ENCODE results near the gene RPL39L. TPM values are rescaled to one million over a fixed set of nuclear protein-coding genes. Genes with fewer than 3 reads are reported as not detected.

Gene RPL39L
- total RNA-seq, 1 experiment from 2014 or later, result 37.7 TPM

DNA sequence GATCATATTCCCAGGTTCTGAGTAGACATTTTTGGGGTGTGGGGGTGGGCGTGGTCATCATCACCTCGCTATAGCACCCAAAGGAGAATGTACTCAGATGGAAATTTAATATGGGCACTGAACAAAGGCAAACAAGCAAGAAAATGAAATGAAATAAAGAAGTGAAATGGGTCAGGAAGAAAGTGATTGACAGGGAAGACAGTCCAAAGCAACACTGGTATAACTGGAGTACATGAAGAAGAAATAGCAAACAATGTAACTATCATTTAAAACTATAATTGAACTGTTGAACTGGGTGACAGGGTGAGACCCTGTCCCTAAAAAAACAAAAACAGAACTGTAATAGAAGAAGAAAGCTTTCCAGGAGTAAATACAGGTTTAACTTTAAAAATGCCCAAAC is 24.8 kb downstream of the RPL39L start:
- ChIA-PET CTCF (interaction anchor here (2.3 kb wide), 1 partner anchor 25 kb away, joined by 18 read pairs; the partner anchor contains the start of gene RPL39L), POLR2A (interaction anchor here (0.5 to 0.6 kb wide), 2 partner anchors 25 to 286 kb away, joined by 3 to 15 read pairs; partner anchors contain the start of gene RPL39L)
- TF ChIP-seq REST (IDR thresholded peaks at IDR 0.05; ENCODE audit: insufficient read depth in 1 of 2, low read depth in 2 of 2, low read length in 1 of 2) (no peak), POLR2AphosphoS5 (IDR thresholded peaks at IDR 0.05; ENCODE audit: low read depth, low read length) (no peak), TCF7L2 (IDR thresholded peaks at IDR 0.05; ENCODE audit: low read depth, low read length) (no peak), SIN3A (IDR thresholded peaks at IDR 0.05; ENCODE audit: borderline replicate concordance, insufficient read depth, low read depth, low read length) (no peak), CTCF (IDR thresholded peaks at IDR 0.05) (no peak)
- H3K36me3 ChIP-seq (ENCODE audit: control insufficient read depth, insufficient read depth, low read length), result no peaks in the 10 kb centered on the region
- intact Hi-C loops (cut with micrococcal nuclease; ENCODE audit: unreplicated experiment), result loop anchor here (5.0 kb wide), 1 partner anchor 53 kb away; no protein-coding TSS in a partner anchor
- H3K9me3 ChIP-seq (ENCODE audit: control insufficient read depth, insufficient read depth, low read depth, low read length), result no peaks in the 10 kb centered on the region
- no peaks in the 10 kb centered on the region for H3K4me1 ChIP-seq (ENCODE audit: control insufficient read depth, insufficient read depth, low read length)
- in situ Hi-C loops (cut with HindIII; ENCODE audit: low pct_unique_long_range_greater_than_20kb, low sequenced_read_pairs), result no loop called here
- no TSS peak for BruUV-seq (replicated peaks)
- no peaks in the 10 kb centered on the region for H3K27me3 ChIP-seq (ENCODE audit: control insufficient read depth, insufficient read depth, low read length)
- no peak overlapping the region for H3K27ac ChIP-seq (ENCODE audit: low read length)
- DNase-seq (ENCODE audit: low read depth, low spot score), result no peak
- ATAC-seq, result no peak
- H3K4me3 ChIP-seq (ENCODE audit: low read depth in 2 of 2, low read length in 2 of 2), result no peak overlapping the region

DNA sequence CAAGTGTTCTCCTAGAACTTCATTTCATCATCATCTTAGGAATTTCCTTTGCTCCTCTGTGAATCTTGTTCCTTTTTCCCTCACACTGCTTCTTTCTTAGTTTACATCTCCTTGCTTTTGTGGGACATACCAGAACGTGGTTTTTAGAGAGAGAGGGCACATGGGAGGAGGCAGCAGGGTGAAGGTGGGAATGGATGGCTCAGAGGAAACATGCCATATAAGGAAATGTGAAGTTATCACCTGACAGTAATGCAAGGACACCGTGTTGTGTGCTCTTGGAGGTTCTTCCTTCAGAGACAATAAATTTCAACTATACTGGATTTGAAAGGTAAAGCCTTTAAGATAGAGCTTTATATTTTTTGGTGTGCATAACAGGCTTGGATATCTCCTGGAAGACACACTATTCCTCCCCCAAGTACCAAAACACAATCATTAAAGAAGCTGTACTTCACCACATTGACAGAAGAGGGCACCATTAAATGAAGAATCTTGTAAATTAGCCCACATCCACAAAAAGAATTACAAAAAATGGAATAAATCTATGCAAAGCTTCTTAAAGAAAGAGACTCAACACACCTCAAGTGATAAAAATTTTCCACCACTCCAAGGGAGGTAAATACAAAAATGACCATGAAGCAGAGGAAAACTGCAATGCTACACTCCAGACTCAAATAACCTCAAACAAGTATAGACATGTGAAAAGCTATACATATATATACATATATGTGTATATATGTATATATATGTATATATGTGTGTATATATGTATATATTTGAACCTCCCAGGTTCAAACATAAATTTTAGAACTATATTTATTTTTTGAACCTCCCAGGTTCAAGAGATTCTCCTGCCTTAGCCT is 26.1 kb downstream of the RPL39L start:
- TF ChIP-seq SIN3A (IDR thresholded peaks at IDR 0.05; ENCODE audit: borderline replicate concordance, insufficient read depth, low read depth, low read length) (no peak), REST (IDR thresholded peaks at IDR 0.05; ENCODE audit: insufficient read depth in 1 of 2, low read depth in 2 of 2, low read length in 1 of 2) (no peak), CTCF (IDR thresholded peaks at IDR 0.05) (peak; percentile 76), TCF7L2 (IDR thresholded peaks at IDR 0.05; ENCODE audit: low read depth, low read length) (no peak), POLR2AphosphoS5 (IDR thresholded peaks at IDR 0.05; ENCODE audit: low read depth, low read length) (no peak)
- in situ Hi-C loops (cut with HindIII; ENCODE audit: low pct_unique_long_range_greater_than_20kb, low sequenced_read_pairs), result no loop called here
- Histone ChIP-seq H3K27me3 (ENCODE audit: control insufficient read depth, insufficient read depth, low read length) (no peaks in the 10 kb centered on the region), H3K9me3 (ENCODE audit: control insufficient read depth, insufficient read depth, low read depth, low read length) (no peaks in the 10 kb centered on the region), H3K4me3 (ENCODE audit: low read depth in 2 of 2, low read length in 2 of 2) (no peak overlapping the region), H3K36me3 (ENCODE audit: control insufficient read depth, insufficient read depth, low read length) (no peaks in the 10 kb centered on the region), H3K4me1 (ENCODE audit: control insufficient read depth, insufficient read depth, low read length) (no peaks in the 10 kb centered on the region), H3K27ac (ENCODE audit: low read length) (no peak overlapping the region)
- ATAC-seq (no peak), DNase-seq (ENCODE audit: low read depth, low spot score) (peak; percentile 32)
- BruUV-seq (replicated peaks), result no TSS peak
- POLR2A ChIA-PET, result interaction anchor here (0.9 to 1.0 kb wide), 2 partner anchors 26 to 52 kb away, joined by 3 to 8 read pairs; no protein-coding TSS in a partner anchor
- CTCF ChIA-PET, result interaction anchor here (0.6 to 2.3 kb wide), 11 partner anchors 16 to 596 kb away, joined by 3 to 23 read pairs (median 4); partner anchors contain the start of gene RPL39L
- intact Hi-C loops (cut with micrococcal nuclease; ENCODE audit: unreplicated experiment), result loop anchor here (5.0 kb wide), 1 partner anchor 54 kb away; no protein-coding TSS in a partner anchor

All from Panc1 (cell line).